C4-2B (cell line): ENCODE data around the gene GATAD2A.

Source experiments
- H3K27ac ChIP-seq: fragments of 450-650 bp; 2 replicates; pipeline ENCODE4 v1.5.1; 2017
- CTCF ChIP-seq: fragments of 450-650 bp; conservative IDR thresholded peaks from 2 replicates; pipeline ENCODE4 v1.5.1; 2017; ENCODE audit warnings: mild to moderate bottlenecking
- ZFX ChIP-seq: fragments of 450-650 bp; IDR thresholded peaks from 2 replicates; pipeline ENCODE4 v1.6.1; 2017

The GATAD2A gene

GRCh38 chr19:19418555-19419260 is 13.2 kb downstream of the GATAD2A start:
- no peak for TF ChIP-seq ZFX
- TF ChIP-seq CTCF, result no peak
- no peak overlapping the region for H3K27ac ChIP-seq

- TF ChIP-seq CTCF, result no peak
- TF ChIP-seq ZFX, result no peak
- no peak overlapping the region for H3K27ac ChIP-seq
Measured at GRCh38 chr19:19420570-19421298, 15.3 kb downstream of the GATAD2A start.

- TF ChIP-seq ZFX, result no peak
- H3K27ac ChIP-seq, result no peak overlapping the region
Measured at GRCh38 chr19:19421299-19421696, 15.8 kb downstream of the GATAD2A start.

- TF ChIP-seq ZFX (no peak), CTCF (no peak)
- H3K27ac ChIP-seq, result no peak overlapping the region
Measured at GRCh38 chr19:19422156-19422555, 16.7 kb downstream of the GATAD2A start.

GRCh38 chr19:19423322-19423721 is 17.8 kb downstream of the GATAD2A start:
- H3K27ac ChIP-seq, result no peak overlapping the region
- TF ChIP-seq ZFX (no peak), CTCF (no peak)

GRCh38 chr19:19425170-19425875 is 19.8 kb downstream of the GATAD2A start:
- H3K27ac ChIP-seq, result no peak overlapping the region
- TF ChIP-seq ZFX (no peak), CTCF (no peak)

GRCh38 chr19:19426216-19426615 is 20.7 kb downstream of the GATAD2A start:
- TF ChIP-seq CTCF, result no peak
- TF ChIP-seq ZFX, result no peak
- no peak overlapping the region for H3K27ac ChIP-seq
